ENCODE measurements around the gene HIVEP2.

DNA sequence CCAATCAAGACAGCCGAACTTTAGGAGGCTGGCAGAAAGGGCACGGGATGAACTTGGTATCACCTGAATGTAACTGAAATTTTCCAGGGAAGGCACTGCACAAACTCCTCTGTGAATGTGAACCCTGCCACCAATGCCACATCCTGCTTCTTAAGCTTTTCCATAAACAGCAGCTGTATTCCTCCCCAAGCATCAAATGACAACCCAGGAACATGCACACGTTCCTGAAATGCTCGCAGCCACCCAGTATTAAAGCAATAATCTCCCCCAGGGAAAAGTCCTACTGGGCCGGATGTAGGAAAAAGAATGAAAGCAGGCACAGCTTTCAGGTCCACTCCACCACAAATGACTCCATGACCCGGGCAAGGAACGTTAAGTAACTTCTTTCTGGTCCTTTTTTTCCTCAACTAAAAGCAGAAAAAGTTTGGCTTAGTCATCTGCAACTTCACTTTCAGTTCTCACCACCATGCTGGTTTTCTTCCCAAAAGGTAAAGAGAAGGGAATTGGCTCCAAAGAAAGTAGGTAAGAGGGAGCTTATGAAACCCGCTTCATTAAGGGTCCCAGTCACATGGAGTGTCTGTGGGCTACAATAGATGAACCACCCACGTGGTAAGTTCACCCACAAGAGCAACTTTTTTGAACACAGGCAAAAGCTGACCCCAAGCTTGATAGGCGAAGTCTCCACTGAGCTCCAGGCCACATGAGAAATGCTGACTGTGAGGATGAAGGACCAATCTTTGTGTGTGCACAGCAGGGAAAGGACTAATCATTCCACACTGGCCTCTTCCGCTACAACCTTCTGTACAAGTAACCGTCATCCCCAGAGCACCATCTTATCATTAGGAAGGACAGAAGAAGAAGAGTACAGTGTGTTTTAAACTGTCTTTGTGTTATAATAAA lies 90.1 kb downstream of the HIVEP2 start:
- TF ChIP-seq POLR2A (IDR thresholded peaks at IDR 0.05; ENCODE audit: low read length) (no peak), GATA1 (IDR thresholded peaks at IDR 0.05; ENCODE audit: low read depth, low read length) (no peak)

Data from erythroblast (primary cell).